ENCODE data around the gene DIPK1C.

Gene DIPK1C

GRCh38 chr18:74447404-74448152, 9.5 kb downstream of the DIPK1C start:
- DNase-seq = no peak

- DNase-seq = no peak
These were observed 10.3 kb downstream of the DIPK1C start for GRCh38 chr18:74446631-74447403.

- DNase-seq = no peak
These were observed 10.9 kb downstream of the DIPK1C start for GRCh38 chr18:74446178-74446577.

GRCh38 chr18:74445585-74445984, 11.5 kb downstream of the DIPK1C start:
- no peak for DNase-seq

- no peak for DNase-seq
These were observed 13.0 kb downstream of the DIPK1C start for GRCh38 chr18:74444104-74444503.

- no peak for DNase-seq
These were observed 16.2 kb downstream of the DIPK1C start for GRCh38 chr18:74440808-74441427.

GRCh38 chr18:74438091-74438490, 19.0 kb downstream of the DIPK1C start:
- no peak for DNase-seq

- no peak for DNase-seq
These were observed 20.8 kb downstream of the DIPK1C start for GRCh38 chr18:74436158-74436769.

- no peak for DNase-seq
These were observed 21.4 kb downstream of the DIPK1C start for GRCh38 chr18:74435740-74436139.

GRCh38 chr18:74434466-74434865, 22.6 kb downstream of the DIPK1C start:
- no peak for DNase-seq

- no peak for DNase-seq
These were observed 26.1 kb downstream of the DIPK1C start for GRCh38 chr18:74430806-74431571.

- DNase-seq = no peak
These were observed 26.9 kb downstream of the DIPK1C start for GRCh38 chr18:74430231-74430630.

- no peak for DNase-seq
These were observed 28.0 kb downstream of the DIPK1C start for GRCh38 chr18:74429096-74429495.

GRCh38 chr18:74427442-74428112, 29.5 kb downstream of the DIPK1C start:
- no peak for DNase-seq

- DNase-seq = no peak
These were observed 31.2 kb downstream of the DIPK1C start for GRCh38 chr18:74425876-74426275.

GRCh38 chr18:74425161-74425560, 31.9 kb downstream of the DIPK1C start:
- DNase-seq = no peak

- no peak for DNase-seq
These were observed 34.6 kb downstream of the DIPK1C start for GRCh38 chr18:74422541-74422940.

- DNase-seq = no peak
These were observed 36.2 kb downstream of the DIPK1C start for GRCh38 chr18:74420926-74421325.

- DNase-seq = no peak
These were observed 36.6 kb downstream of the DIPK1C start for GRCh38 chr18:74420481-74420880.

- no peak for DNase-seq
These were observed 37.3 kb downstream of the DIPK1C start for GRCh38 chr18:74419761-74420160.

- DNase-seq = no peak
These were observed 39.1 kb downstream of the DIPK1C start for GRCh38 chr18:74418023-74418422.

GRCh38 chr18:74416124-74416523, 41.0 kb downstream of the DIPK1C start:
- DNase-seq = no peak

Data from SHP77 (cell line).